GM23248 (cell line): ENCODE data around the gene TCTN1.
"Not testable (repeated sequence)": the region's sequence is repeated elsewhere in the genome, so short reads cannot be mapped to it uniquely, and the experiment has no call there.

ENCODE experiments used
- EZH2 ChIP-seq: fragments of 200-600 bp; sonication (generic); IDR thresholded peaks from 2 replicates; pipeline ENCODE4 v1.6.1; 2018; ENCODE audit warnings: antibody characterized with exemption, mild to moderate bottlenecking; ENCODE audit not compliant: insufficient read depth, poor library complexity, severe bottlenecking
- EZH2phosphoT487 ChIP-seq: fragments of 200-600 bp; sonication (generic); IDR thresholded peaks from 2 replicates; pipeline ENCODE4 v1.6.1; 2018; ENCODE audit warnings: antibody characterized with exemption, moderate library complexity, mild to moderate bottlenecking, low read depth; ENCODE audit not compliant: insufficient read depth

DNA sequence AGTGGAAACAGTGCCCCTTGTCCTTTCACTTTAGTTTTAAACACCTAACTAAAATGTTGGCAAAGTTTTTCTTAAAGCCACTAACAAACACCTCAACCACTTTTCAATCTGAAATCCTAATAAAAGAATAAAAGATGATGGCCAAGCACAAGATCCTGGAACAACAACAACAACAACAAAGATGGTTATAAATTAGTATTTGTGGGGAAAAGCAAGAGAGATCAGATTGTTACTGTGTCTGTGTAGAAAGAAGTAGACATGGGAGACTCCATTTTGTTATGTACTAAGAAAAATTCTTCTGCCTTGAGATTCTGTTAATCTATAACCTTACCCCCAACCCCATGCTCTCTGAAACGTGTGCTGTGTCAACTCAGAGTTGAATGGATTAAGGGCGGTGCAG lies 44.1 kb upstream of the TCTN1 start:
- TF ChIP-seq EZH2, EZH2phosphoT487: not testable (repeated sequence)
